D721Med (cell line): Measurements from ENCODE around the gene LRRD1.
A peak's percentile ranks its signal among the peaks of the same experiment; 100 is the strongest.

Source experiments
- DNase-seq: peaks from one replicate; pipeline ENCODE4 v3.0.0; 2011; ENCODE audit warnings: low spot score; ENCODE audit not compliant: insufficient read length
- FAIRE-seq: peaks from 2 replicates; lab custom pipeline; 2011; peaks lifted over from hg19 to GRCh38; lab: Jason Lieb, UNC
- CTCF ChIP-seq: IDR thresholded peaks from 2 replicates; pipeline ENCODE4 v1.5.1; 2012; ENCODE audit warnings: mild to moderate bottlenecking, control low read depth; ENCODE audit not compliant: insufficient read depth; ENCODE audit errors: missing control alignments

The LRRD1 gene

GRCh38 chr7:92178928-92179924, at the start of gene LRRD1:
Gene LRRD1, minus strand, starts transcription at chr7:92179142. Its CDS starts 13,940 bp downstream, at chr7:92165202.
- DNase-seq (peak; percentile 65), FAIRE-seq (no peak)
- TF ChIP-seq CTCF: peak; percentile 87

GRCh38 chr7:92228742-92229141, 49.8 kb upstream of the LRRD1 start:
- DNase-seq (no peak), FAIRE-seq (no peak)
- no peak for TF ChIP-seq CTCF

- TF ChIP-seq CTCF: no peak
- FAIRE-seq (no peak), DNase-seq (no peak)
Observed at GRCh38 chr7:92228100-92228499, 49.2 kb upstream of the LRRD1 start.

DNA sequence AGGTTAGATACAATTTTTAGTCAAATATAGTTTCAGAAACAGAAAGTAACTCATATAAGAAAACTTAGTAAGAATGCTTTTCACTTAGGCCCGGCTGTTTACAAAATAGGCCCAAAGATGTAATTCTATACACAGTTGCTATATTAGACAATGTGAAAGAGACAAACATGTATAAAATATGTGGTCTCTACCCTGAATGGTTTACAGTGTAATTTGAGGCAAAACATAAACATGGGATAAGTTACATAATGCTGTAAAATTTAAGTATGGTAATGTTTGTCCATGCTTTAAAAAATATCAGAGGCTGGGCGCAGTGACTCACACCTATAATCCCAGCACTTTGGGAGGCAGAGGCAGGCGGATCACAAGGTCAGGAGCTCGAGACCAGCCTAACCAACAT, 48.0 kb upstream of the LRRD1 start:
- TF ChIP-seq CTCF: no peak
- DNase-seq (no peak), FAIRE-seq (no peak)

- FAIRE-seq: no peak
- no peak for TF ChIP-seq CTCF
- no peak for DNase-seq
Observed at GRCh38 chr7:92221766-92222165, 42.8 kb upstream of the LRRD1 start.

- no peak for DNase-seq
- TF ChIP-seq CTCF: no peak
- no peak for FAIRE-seq
Observed at GRCh38 chr7:92206672-92207071, 27.7 kb upstream of the LRRD1 start.

GRCh38 chr7:92205987-92206386, 27.0 kb upstream of the LRRD1 start:
- DNase-seq (no peak), FAIRE-seq (no peak)
- no peak for TF ChIP-seq CTCF
